Measurements from ENCODE around the gene SND1. TPM values are rescaled to one million over a fixed set of nuclear protein-coding genes. Genes with fewer than 3 reads are reported as not detected.

Gene SND1
- total RNA-seq, 5 donors from 2014 or later (not counting 1 experiment from before 2014, with no cell fraction given) = 137 to 187 (median 154) TPM

GRCh38 chr7:127993317-127993716, 341.3 kb downstream of the SND1 start:
- ChIA-PET CTCF (no interaction called here), POLR2A (no interaction called here)
- H3K9me3 ChIP-seq = no peaks in the 10 kb centered on the region
- H3K36me3 Mint-ChIP-seq = peaks cover 74% of the 10 kb centered on the region
- H3K27me3 ChIP-seq (replicated peaks in 1 of 2; ENCODE audit: control insufficient read depth in 2 of 2, extremely low read depth in 1 of 2, insufficient read depth in 2 of 2, low read length in 1 of 2) = no peaks in the 10 kb centered on the region
- H3K27ac ChIP-seq (ENCODE audit: low read length) = no peak overlapping the region
- ATAC-seq (replicated peaks in 1 of 4) = no peak
- H3K4me1 ChIP-seq (ENCODE audit: control insufficient read depth in 1 of 2, extremely low read depth in 1 of 2, insufficient read depth in 2 of 2, low read length in 2 of 2) = no peaks in the 10 kb centered on the region
- no peak overlapping the region for H3K4me3 ChIP-seq (ENCODE audit: control insufficient read depth in 1 of 2, extremely low read depth in 1 of 2, low read length in 1 of 2)
- peaks cover 10 to 38% of the 10 kb centered on the region in 2 donors for H3K36me3 ChIP-seq (ENCODE audit: control insufficient read depth in 2 of 2, extremely low read depth in 1 of 2, insufficient read depth in 1 of 2, low read length in 1 of 2)
- peaks cover 0 to 3% (median 0%) of the 10 kb centered on the region in 3 donors for H3K4me1 Mint-ChIP-seq
- DNase-seq = no peak
- no peaks in the 10 kb centered on the region for H3K27me3 Mint-ChIP-seq
- no peak overlapping the region for H3K27ac Mint-ChIP-seq
- no peak overlapping the region for H3K4me3 Mint-ChIP-seq
- H3K9me3 Mint-ChIP-seq = no peaks in the 10 kb centered on the region
- 100% methylated on average over 6 of the region's 6 CpGs for WGBS (ENCODE audit: insufficient coverage)

GRCh38 chr7:127993987-127994386, 342.0 kb downstream of the SND1 start:
- Mint-ChIP-seq H3K4me3 (no peak overlapping the region), H3K27me3 (no peaks in the 10 kb centered on the region), H3K36me3 (peaks cover 76% of the 10 kb centered on the region), H3K27ac (no peak overlapping the region), H3K9me3 (no peaks in the 10 kb centered on the region), H3K4me1 (peaks cover 0 to 6% (median 0%) of the 10 kb centered on the region in 3 donors)
- Histone ChIP-seq H3K4me3 (ENCODE audit: control insufficient read depth in 1 of 2, extremely low read depth in 1 of 2, low read length in 1 of 2) (no peak overlapping the region), H3K4me1 (ENCODE audit: control insufficient read depth in 1 of 2, extremely low read depth in 1 of 2, insufficient read depth in 2 of 2, low read length in 2 of 2) (no peaks in the 10 kb centered on the region), H3K27ac (ENCODE audit: low read length) (no peak overlapping the region), H3K27me3 (replicated peaks in 1 of 2; ENCODE audit: control insufficient read depth in 2 of 2, extremely low read depth in 1 of 2, insufficient read depth in 2 of 2, low read length in 1 of 2) (no peaks in the 10 kb centered on the region), H3K9me3 (no peaks in the 10 kb centered on the region), H3K36me3 (ENCODE audit: control insufficient read depth in 2 of 2, extremely low read depth in 1 of 2, insufficient read depth in 1 of 2, low read length in 1 of 2) (peaks cover 10 to 38% of the 10 kb centered on the region in 2 donors)
- WGBS (ENCODE audit: insufficient coverage) = 100% methylated on average over 4 of the region's 5 CpGs
- DNase-seq = no peak
- POLR2A ChIA-PET = no interaction called here
- no peak for ATAC-seq (replicated peaks in 1 of 4)
- CTCF ChIA-PET = no interaction called here

GRCh38 chr7:127995156-127995880, 343.3 kb downstream of the SND1 start:
- H3K9me3 Mint-ChIP-seq = no peaks in the 10 kb centered on the region
- Histone ChIP-seq H3K9me3 (no peaks in the 10 kb centered on the region), H3K4me1 (ENCODE audit: control insufficient read depth in 1 of 2, extremely low read depth in 1 of 2, insufficient read depth in 2 of 2, low read length in 2 of 2) (no peaks in the 10 kb centered on the region), H3K27me3 (replicated peaks in 1 of 2; ENCODE audit: control insufficient read depth in 2 of 2, extremely low read depth in 1 of 2, insufficient read depth in 2 of 2, low read length in 1 of 2) (no peaks in the 10 kb centered on the region), H3K36me3 (ENCODE audit: control insufficient read depth in 2 of 2, extremely low read depth in 1 of 2, insufficient read depth in 1 of 2, low read length in 1 of 2) (peaks cover 10 to 38% of the 10 kb centered on the region in 2 donors), H3K27ac (ENCODE audit: low read length) (no peak overlapping the region), H3K4me3 (ENCODE audit: control insufficient read depth in 1 of 2, extremely low read depth in 1 of 2, low read length in 1 of 2) (no peak overlapping the region)
- H3K4me1 Mint-ChIP-seq = peaks cover 0 to 6% (median 2%) of the 10 kb centered on the region in 3 donors
- ChIA-PET POLR2A (interaction anchor here in 1 of 2 donors (0.6 kb wide), 1 partner anchor 14 kb away, joined by 3 read pairs; no protein-coding TSS in a partner anchor), CTCF (interaction anchor here in 1 of 2 donors (0.6 kb wide), 1 partner anchor 287 kb away, joined by 3 read pairs; no protein-coding TSS in a partner anchor)
- no peak overlapping the region for H3K4me3 Mint-ChIP-seq
- WGBS (ENCODE audit: insufficient coverage) = 100% methylated on average over 1 of the region's 3 CpGs
- DNase-seq = no peak
- peaks cover 65% of the 10 kb centered on the region for H3K36me3 Mint-ChIP-seq
- ATAC-seq (replicated peaks in 1 of 4) = no peak
- H3K27ac Mint-ChIP-seq = no peak overlapping the region
- H3K27me3 Mint-ChIP-seq = no peaks in the 10 kb centered on the region

GRCh38 chr7:127995881-127996215, 343.9 kb downstream of the SND1 start:
- no peaks in the 10 kb centered on the region for H3K9me3 ChIP-seq
- Mint-ChIP-seq H3K4me1 (peaks cover 2 to 6% (median 2%) of the 10 kb centered on the region in 3 donors), H3K27me3 (no peaks in the 10 kb centered on the region), H3K9me3 (no peaks in the 10 kb centered on the region), H3K36me3 (peaks cover 63% of the 10 kb centered on the region), H3K27ac (no peak overlapping the region), H3K4me3 (no peak overlapping the region)
- ChIA-PET POLR2A (interaction anchor here in 1 of 2 donors (0.6 kb wide), 1 partner anchor 14 kb away, joined by 3 read pairs; no protein-coding TSS in a partner anchor), CTCF (interaction anchor here in 1 of 2 donors (0.6 kb wide), 1 partner anchor 288 kb away, joined by 3 read pairs; no protein-coding TSS in a partner anchor)
- peaks cover 7 to 33% of the 10 kb centered on the region in 2 donors for H3K36me3 ChIP-seq (ENCODE audit: control insufficient read depth in 2 of 2, extremely low read depth in 1 of 2, insufficient read depth in 1 of 2, low read length in 1 of 2)
- H3K4me3 ChIP-seq (ENCODE audit: control insufficient read depth in 1 of 2, extremely low read depth in 1 of 2, low read length in 1 of 2) = no peak overlapping the region
- H3K27me3 ChIP-seq (replicated peaks in 1 of 2; ENCODE audit: control insufficient read depth in 2 of 2, extremely low read depth in 1 of 2, insufficient read depth in 2 of 2, low read length in 1 of 2) = no peaks in the 10 kb centered on the region
- no peak for DNase-seq
- no CpG with 5 or more reads among the region's 3 CpGs for WGBS (ENCODE audit: insufficient coverage)
- no peaks in the 10 kb centered on the region for H3K4me1 ChIP-seq (ENCODE audit: control insufficient read depth in 1 of 2, extremely low read depth in 1 of 2, insufficient read depth in 2 of 2, low read length in 2 of 2)
- H3K27ac ChIP-seq (ENCODE audit: low read length) = no peak overlapping the region
- no peak for ATAC-seq (replicated peaks in 1 of 4)

- 95% methylated on average over 7 of the region's 11 CpGs for WGBS (ENCODE audit: insufficient coverage)
- no peak for ATAC-seq (replicated peaks in 1 of 4)
- Mint-ChIP-seq H3K9me3 (no peaks in the 10 kb centered on the region), H3K4me3 (no peak overlapping the region), H3K4me1 (peaks cover 2 to 6% (median 3%) of the 10 kb centered on the region in 3 donors), H3K27ac (no peak overlapping the region), H3K27me3 (no peaks in the 10 kb centered on the region), H3K36me3 (peaks cover 62% of the 10 kb centered on the region)
- no peaks in the 10 kb centered on the region for H3K4me1 ChIP-seq (ENCODE audit: control insufficient read depth in 1 of 2, extremely low read depth in 1 of 2, insufficient read depth in 2 of 2, low read length in 2 of 2)
- peaks cover 7 to 27% of the 10 kb centered on the region in 2 donors for H3K36me3 ChIP-seq (ENCODE audit: control insufficient read depth in 2 of 2, extremely low read depth in 1 of 2, insufficient read depth in 1 of 2, low read length in 1 of 2)
- CTCF ChIA-PET = no interaction called here
- no peaks in the 10 kb centered on the region for H3K27me3 ChIP-seq (replicated peaks in 1 of 2; ENCODE audit: control insufficient read depth in 2 of 2, extremely low read depth in 1 of 2, insufficient read depth in 2 of 2, low read length in 1 of 2)
- POLR2A ChIA-PET = no interaction called here
- no peaks in the 10 kb centered on the region for H3K9me3 ChIP-seq
- no peak for DNase-seq
- H3K4me3 ChIP-seq (ENCODE audit: control insufficient read depth in 1 of 2, extremely low read depth in 1 of 2, low read length in 1 of 2) = no peak overlapping the region
- H3K27ac ChIP-seq (ENCODE audit: low read length) = no peak overlapping the region
These were observed 344.5 kb downstream of the SND1 start for GRCh38 chr7:127996253-127997071.

- ATAC-seq (replicated peaks in 1 of 4) (no peak), DNase-seq (no peak)
- H3K27ac ChIP-seq (ENCODE audit: low read length) = no peak overlapping the region
- ChIA-PET CTCF (no interaction called here), POLR2A (no interaction called here)
- Mint-ChIP-seq H3K27ac (no peak overlapping the region), H3K27me3 (no peaks in the 10 kb centered on the region), H3K4me3 (no peak overlapping the region), H3K36me3 (peaks cover 53% of the 10 kb centered on the region), H3K4me1 (peaks cover 7 to 11% (median 10%) of the 10 kb centered on the region in 3 donors), H3K9me3 (no peaks in the 10 kb centered on the region)
- H3K4me1 ChIP-seq (ENCODE audit: control insufficient read depth in 1 of 2, extremely low read depth in 1 of 2, insufficient read depth in 2 of 2, low read length in 2 of 2) = no peaks in the 10 kb centered on the region
- peaks cover 7 to 18% of the 10 kb centered on the region in 2 donors for H3K36me3 ChIP-seq (ENCODE audit: control insufficient read depth in 2 of 2, extremely low read depth in 1 of 2, insufficient read depth in 1 of 2, low read length in 1 of 2)
- H3K9me3 ChIP-seq = no peaks in the 10 kb centered on the region
- H3K4me3 ChIP-seq (ENCODE audit: control insufficient read depth in 1 of 2, extremely low read depth in 1 of 2, low read length in 1 of 2) = no peak overlapping the region
- WGBS (ENCODE audit: insufficient coverage) = 90% methylated on average over 4 of the region's 4 CpGs
- H3K27me3 ChIP-seq (replicated peaks in 1 of 2; ENCODE audit: control insufficient read depth in 2 of 2, extremely low read depth in 1 of 2, insufficient read depth in 2 of 2, low read length in 1 of 2) = no peaks in the 10 kb centered on the region
These were observed 345.4 kb downstream of the SND1 start for GRCh38 chr7:127997226-127997922.

All from T-cell (primary cell).